ENCODE measurements around the gene ZNF22. TPM values are rescaled to one million over a fixed set of nuclear protein-coding genes. Genes with fewer than 3 reads are reported as not detected.
"Not testable (repeated sequence)": the region's sequence is repeated elsewhere in the genome, so short reads cannot be mapped to it uniquely, and the experiment has no call there.

The ZNF22 gene
- polyA plus RNA-seq, 2 donors: 4.6 to 5.4 TPM

DNA sequence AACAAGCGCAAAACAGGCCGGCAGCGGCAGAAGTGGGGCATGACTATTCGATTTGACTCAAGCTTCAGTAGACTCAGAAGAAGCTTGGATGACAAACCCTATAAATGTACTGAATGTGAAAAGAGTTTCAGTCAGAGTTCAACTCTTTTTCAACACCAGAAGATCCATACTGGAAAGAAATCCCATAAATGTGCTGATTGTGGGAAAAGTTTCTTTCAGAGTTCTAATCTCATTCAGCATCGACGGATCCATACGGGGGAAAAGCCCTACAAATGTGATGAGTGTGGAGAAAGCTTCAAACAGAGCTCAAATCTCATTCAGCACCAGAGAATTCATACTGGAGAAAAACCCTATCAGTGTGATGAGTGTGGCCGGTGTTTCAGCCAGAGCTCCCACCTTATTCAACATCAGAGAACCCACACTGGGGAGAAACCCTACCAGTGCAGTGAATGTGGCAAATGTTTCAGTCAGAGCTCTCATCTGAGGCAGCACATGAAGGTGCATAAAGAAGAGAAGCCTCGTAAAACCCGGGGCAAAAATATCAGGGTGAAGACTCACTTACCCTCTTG lies 2.8 kb downstream of the ZNF22 start:
- WGBS, 2 donors: 90 to 91% methylated on average over 10 of the region's 10 CpGs
- H3K4me3 ChIP-seq (ENCODE audit: low read depth in 1 of 2, low read length in 2 of 2): no peak overlapping the region
- no peaks in the 10 kb centered on the region for H3K36me3 ChIP-seq (ENCODE audit: control insufficient read depth in 2 of 2, insufficient read depth in 2 of 2, low read length in 1 of 2)
- H3K27me3 ChIP-seq (ENCODE audit: control insufficient read depth in 1 of 2, insufficient read depth in 2 of 2, low read length in 2 of 2): no peaks in the 10 kb centered on the region
- H3K4me1 ChIP-seq (ENCODE audit: control insufficient read depth in 2 of 2, insufficient read depth in 2 of 2, low read length in 1 of 2): no peaks in the 10 kb centered on the region
- H3K27ac ChIP-seq (ENCODE audit: low read depth in 2 of 2, low read length in 1 of 2): no peak overlapping the region
- no peaks in the 10 kb centered on the region for H3K9me3 ChIP-seq (ENCODE audit: control insufficient read depth in 2 of 2, insufficient read depth in 1 of 2, low read depth in 1 of 2, low read length in 1 of 2)

DNA sequence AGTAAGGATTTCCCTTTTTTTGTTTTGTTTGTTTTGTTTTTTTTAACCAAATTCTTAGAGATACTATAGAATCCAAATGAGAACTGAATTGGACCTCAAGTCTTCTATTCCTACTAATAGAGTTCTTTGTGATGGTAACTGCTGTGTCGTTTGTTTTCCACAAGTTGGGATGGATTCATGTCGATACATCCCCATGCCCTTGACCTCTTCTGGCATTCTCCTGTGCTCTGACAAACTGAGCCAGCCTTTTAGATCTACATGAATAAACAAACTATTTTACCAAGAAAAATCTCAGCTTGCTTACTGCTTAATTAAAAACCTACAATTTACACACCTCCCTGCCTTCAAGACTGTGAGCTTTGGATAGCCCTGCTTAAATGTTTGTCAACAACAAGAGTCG lies 3.9 kb downstream of the ZNF22 start:
- no peaks in the 10 kb centered on the region for H3K27me3 ChIP-seq (ENCODE audit: control insufficient read depth in 1 of 2, insufficient read depth in 2 of 2, low read length in 2 of 2)
- no peaks in the 10 kb centered on the region for H3K4me1 ChIP-seq (ENCODE audit: control insufficient read depth in 2 of 2, insufficient read depth in 2 of 2, low read length in 1 of 2)
- H3K9me3 ChIP-seq (ENCODE audit: control insufficient read depth in 2 of 2, insufficient read depth in 1 of 2, low read depth in 1 of 2, low read length in 1 of 2): no peaks in the 10 kb centered on the region
- no peak overlapping the region for H3K4me3 ChIP-seq (ENCODE audit: low read depth in 1 of 2, low read length in 2 of 2)
- WGBS, 2 donors: 70 to 76% methylated on average over 3 of the region's 3 CpGs
- H3K27ac ChIP-seq (ENCODE audit: low read depth in 2 of 2, low read length in 1 of 2): no peak overlapping the region
- no peaks in the 10 kb centered on the region for H3K36me3 ChIP-seq (ENCODE audit: control insufficient read depth in 2 of 2, insufficient read depth in 2 of 2, low read length in 1 of 2)

DNA sequence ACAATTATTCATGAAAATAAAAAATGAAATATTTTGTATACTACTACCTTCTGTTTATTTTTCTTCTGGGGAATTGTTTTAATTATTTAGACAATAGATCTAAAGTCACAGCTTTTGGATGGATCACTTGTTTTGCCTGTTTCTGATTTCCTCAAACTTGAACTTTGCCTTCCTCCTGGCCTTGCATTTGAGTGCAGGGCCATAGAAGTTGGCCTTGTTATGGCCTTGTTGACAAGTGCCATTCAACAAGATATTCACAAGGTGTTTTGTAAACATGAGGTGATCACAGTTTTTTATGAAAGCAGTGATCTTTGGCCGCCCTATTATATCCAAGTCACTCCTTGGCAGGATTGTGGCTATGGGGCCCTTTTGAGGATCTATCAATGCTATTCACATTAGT lies 4.6 kb downstream of the ZNF22 start:
- 94 to 100% methylated on average over 1 of the region's 1 CpG for WGBS, 2 donors

DNA sequence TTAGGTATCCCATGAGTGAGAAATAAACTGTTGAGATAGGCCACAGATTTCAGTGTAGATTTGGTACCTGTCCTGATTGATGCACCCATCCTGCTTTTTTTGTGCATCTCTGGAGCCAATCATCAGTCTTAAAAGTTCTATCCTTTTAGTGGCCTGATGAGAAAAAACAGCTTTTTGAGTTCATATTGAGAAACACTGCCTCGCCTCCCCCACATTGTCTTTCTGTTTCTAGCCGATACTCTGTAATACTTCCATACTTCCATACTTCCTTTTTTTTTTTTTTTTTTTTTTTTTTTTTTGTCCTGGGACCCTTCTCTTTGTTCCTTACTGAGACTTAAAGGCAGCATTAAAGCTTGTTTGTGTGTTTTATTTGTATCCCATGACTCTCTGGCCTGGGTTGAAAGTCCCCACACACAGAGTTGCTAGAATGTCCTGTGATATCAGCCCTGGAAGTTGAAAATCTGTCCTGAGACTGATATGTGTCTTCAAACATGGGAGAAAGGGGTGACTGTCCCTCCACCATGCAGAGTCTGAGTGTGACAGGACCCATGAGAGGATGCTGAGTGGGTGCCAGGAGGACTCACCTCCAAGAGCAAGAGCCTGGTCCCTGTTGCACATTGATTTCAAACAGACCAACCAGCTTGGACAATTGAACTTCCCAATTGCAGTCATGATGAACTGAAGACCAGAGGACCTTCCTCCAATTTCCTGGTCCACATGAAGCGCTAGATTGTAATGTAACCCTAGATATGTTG lies 5.7 kb downstream of the ZNF22 start:
- Histone ChIP-seq H3K4me3 (ENCODE audit: low read depth in 1 of 2, low read length in 2 of 2) (no peak overlapping the region), H3K27me3 (ENCODE audit: control insufficient read depth in 1 of 2, insufficient read depth in 2 of 2, low read length in 2 of 2) (no peaks in the 10 kb centered on the region), H3K36me3 (ENCODE audit: control insufficient read depth in 2 of 2, insufficient read depth in 2 of 2, low read length in 1 of 2) (no peaks in the 10 kb centered on the region), H3K27ac (ENCODE audit: low read depth in 2 of 2, low read length in 1 of 2) (no peak overlapping the region), H3K4me1 (ENCODE audit: control insufficient read depth in 2 of 2, insufficient read depth in 2 of 2, low read length in 1 of 2) (no peaks in the 10 kb centered on the region), H3K9me3 (ENCODE audit: control insufficient read depth in 2 of 2, insufficient read depth in 1 of 2, low read depth in 1 of 2, low read length in 1 of 2) (no peaks in the 10 kb centered on the region)
- WGBS, 2 donors: 83 to 92% methylated on average over 3 of the region's 3 CpGs

More for the DNA sequence above, 4.6 kb downstream of the ZNF22 start:
- Histone ChIP-seq H3K4me1 (ENCODE audit: control insufficient read depth in 2 of 2, insufficient read depth in 2 of 2, low read length in 1 of 2) (no peaks in the 10 kb centered on the region), H3K4me3 (ENCODE audit: low read depth in 1 of 2, low read length in 2 of 2) (no peak overlapping the region), H3K36me3 (ENCODE audit: control insufficient read depth in 2 of 2, insufficient read depth in 2 of 2, low read length in 1 of 2) (no peaks in the 10 kb centered on the region), H3K27me3 (ENCODE audit: control insufficient read depth in 1 of 2, insufficient read depth in 2 of 2, low read length in 2 of 2) (no peaks in the 10 kb centered on the region), H3K27ac (ENCODE audit: low read depth in 2 of 2, low read length in 1 of 2) (no peak overlapping the region), H3K9me3 (ENCODE audit: control insufficient read depth in 2 of 2, insufficient read depth in 1 of 2, low read depth in 1 of 2, low read length in 1 of 2) (no peaks in the 10 kb centered on the region)

DNA sequence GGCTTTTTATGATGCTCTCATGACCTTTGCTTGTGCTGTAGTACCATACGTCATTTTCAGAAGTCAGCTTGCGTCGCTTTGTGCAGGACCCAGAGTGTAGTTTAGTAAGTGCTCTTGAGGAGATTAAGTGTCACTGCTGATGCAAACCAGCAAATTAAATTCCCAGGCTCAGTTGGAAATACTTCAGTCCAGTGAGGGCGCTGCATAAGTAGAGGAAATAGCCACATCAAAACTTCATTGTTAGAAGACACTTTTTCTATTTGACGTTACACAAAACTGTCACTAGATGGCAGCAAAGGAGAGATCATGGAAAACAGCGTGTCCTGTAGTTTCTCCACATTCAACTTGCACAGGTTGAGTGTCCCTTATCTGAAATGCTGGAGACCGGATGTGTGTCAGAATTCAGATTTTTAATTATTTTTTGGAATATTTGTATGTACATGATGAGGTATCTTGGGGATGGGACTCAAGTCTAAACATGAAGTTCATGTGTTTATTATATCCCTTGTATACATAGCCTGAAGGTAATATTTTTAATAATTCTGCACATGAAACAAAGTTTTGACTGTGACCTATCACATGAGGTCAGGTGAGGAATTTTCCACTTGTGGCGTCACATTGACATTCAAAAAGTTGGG lies 7.9 kb downstream of the ZNF22 start:
- no peaks in the 10 kb centered on the region for H3K9me3 ChIP-seq (ENCODE audit: control insufficient read depth in 2 of 2, insufficient read depth in 1 of 2, low read depth in 1 of 2, low read length in 1 of 2)
- H3K36me3 ChIP-seq (ENCODE audit: control insufficient read depth in 2 of 2, insufficient read depth in 2 of 2, low read length in 1 of 2): no peaks in the 10 kb centered on the region
- H3K27me3 ChIP-seq (ENCODE audit: control insufficient read depth in 1 of 2, insufficient read depth in 2 of 2, low read length in 2 of 2): no peaks in the 10 kb centered on the region
- no peaks in the 10 kb centered on the region for H3K4me1 ChIP-seq (ENCODE audit: control insufficient read depth in 2 of 2, insufficient read depth in 2 of 2, low read length in 1 of 2)
- H3K27ac ChIP-seq (ENCODE audit: low read depth in 2 of 2, low read length in 1 of 2): no peak overlapping the region
- WGBS, 2 donors: 9 to 12% methylated on average over 8 of the region's 8 CpGs
- no peak overlapping the region for H3K4me3 ChIP-seq (ENCODE audit: low read depth in 1 of 2, low read length in 2 of 2)

DNA sequence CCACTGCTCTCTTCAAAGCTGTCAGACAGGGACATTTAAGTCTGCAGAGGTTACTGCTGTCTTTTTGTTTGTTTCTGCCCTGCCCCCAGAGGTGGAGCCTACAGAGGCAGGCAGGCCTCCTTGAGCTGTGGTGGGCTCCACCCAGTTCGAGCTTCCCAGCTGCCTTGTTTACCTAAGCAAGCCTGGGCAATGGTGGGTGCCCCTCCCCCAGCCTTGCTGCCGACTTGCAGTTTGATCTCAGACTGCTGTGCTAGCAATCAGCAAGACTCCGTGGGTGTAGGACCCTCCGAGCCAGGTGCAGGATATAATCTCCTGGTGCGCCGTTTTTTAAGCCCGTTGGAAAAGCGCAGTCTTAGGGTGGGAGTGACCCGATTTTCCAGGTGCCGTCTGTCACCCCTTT lies 13.8 kb downstream of the ZNF22 start:
- WGBS, 2 donors: 75 to 84% methylated on average over 10 of the region's 10 CpGs
- not testable (repeated sequence) for H3K36me3 ChIP-seq (ENCODE audit: control insufficient read depth in 2 of 2, insufficient read depth in 2 of 2, low read length in 1 of 2); H3K27me3 ChIP-seq (ENCODE audit: control insufficient read depth in 1 of 2, insufficient read depth in 2 of 2, low read length in 2 of 2); H3K27ac ChIP-seq (ENCODE audit: low read depth in 2 of 2, low read length in 1 of 2); H3K9me3 ChIP-seq (ENCODE audit: control insufficient read depth in 2 of 2, insufficient read depth in 1 of 2, low read depth in 1 of 2, low read length in 1 of 2); H3K4me1 ChIP-seq (ENCODE audit: control insufficient read depth in 2 of 2, insufficient read depth in 2 of 2, low read length in 1 of 2); H3K4me3 ChIP-seq (ENCODE audit: low read depth in 1 of 2, low read length in 2 of 2)

DNA sequence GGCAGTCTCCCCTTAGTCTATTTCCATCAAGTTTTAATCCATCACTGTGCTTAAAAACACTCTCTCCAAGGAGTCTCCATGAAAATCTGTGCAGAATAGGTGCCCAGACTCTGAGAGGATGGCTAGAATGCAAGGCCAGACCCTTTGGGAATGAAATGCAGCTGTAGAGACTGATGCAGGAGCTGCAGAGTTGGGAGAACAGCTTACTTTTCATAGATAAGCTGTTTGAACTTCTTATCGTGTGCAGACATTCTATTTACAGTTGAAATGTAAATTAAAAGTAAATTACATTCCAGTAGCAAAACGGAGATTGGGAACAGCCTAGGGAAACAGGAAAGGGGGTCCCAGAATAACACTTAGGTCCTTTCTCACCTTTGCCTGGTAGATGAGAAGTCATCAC lies 14.9 kb downstream of the ZNF22 start:
- H3K4me3 ChIP-seq (ENCODE audit: low read depth in 1 of 2, low read length in 2 of 2): no peak overlapping the region
- H3K36me3 ChIP-seq (ENCODE audit: control insufficient read depth in 2 of 2, insufficient read depth in 2 of 2, low read length in 1 of 2): no peaks in the 10 kb centered on the region
- H3K27me3 ChIP-seq (ENCODE audit: control insufficient read depth in 1 of 2, insufficient read depth in 2 of 2, low read length in 2 of 2): no peaks in the 10 kb centered on the region
- no peaks in the 10 kb centered on the region for H3K9me3 ChIP-seq (ENCODE audit: control insufficient read depth in 2 of 2, insufficient read depth in 1 of 2, low read depth in 1 of 2, low read length in 1 of 2)
- WGBS, 2 donors: 54 to 55% methylated on average over 2 of the region's 2 CpGs
- no peaks in the 10 kb centered on the region for H3K4me1 ChIP-seq (ENCODE audit: control insufficient read depth in 2 of 2, insufficient read depth in 2 of 2, low read length in 1 of 2)
- H3K27ac ChIP-seq (ENCODE audit: low read depth in 2 of 2, low read length in 1 of 2): no peak overlapping the region

DNA sequence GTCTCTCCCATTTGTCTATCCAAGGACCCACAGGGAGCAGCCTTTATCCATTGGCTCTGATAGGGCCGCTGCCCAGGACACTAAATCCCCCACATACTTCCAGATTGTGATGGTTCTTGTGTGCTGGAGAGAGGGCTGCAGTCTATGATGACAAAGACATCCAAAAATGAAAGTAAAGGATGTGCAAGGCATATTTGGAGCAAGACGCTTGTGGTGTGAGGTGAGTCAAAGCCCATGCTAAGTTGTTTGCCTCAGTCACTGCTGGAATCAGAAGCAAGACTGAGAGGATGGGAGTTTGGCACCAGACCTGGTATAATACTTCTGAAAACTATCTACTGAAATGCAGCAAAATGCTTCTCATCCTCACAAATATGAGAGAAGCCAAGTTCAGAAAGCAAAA lies 22.7 kb downstream of the ZNF22 start:
- peaks cover 0 to 4% of the 10 kb centered on the region in 2 donors for H3K9me3 ChIP-seq (ENCODE audit: control insufficient read depth in 2 of 2, insufficient read depth in 1 of 2, low read depth in 1 of 2, low read length in 1 of 2)
- no peak overlapping the region for H3K27ac ChIP-seq (ENCODE audit: low read depth in 2 of 2, low read length in 1 of 2)
- no peak overlapping the region for H3K4me3 ChIP-seq (ENCODE audit: low read depth in 1 of 2, low read length in 2 of 2)
- no peaks in the 10 kb centered on the region for H3K27me3 ChIP-seq (ENCODE audit: control insufficient read depth in 1 of 2, insufficient read depth in 2 of 2, low read length in 2 of 2)
- no peaks in the 10 kb centered on the region for H3K4me1 ChIP-seq (ENCODE audit: control insufficient read depth in 2 of 2, insufficient read depth in 2 of 2, low read length in 1 of 2)
- WGBS, 2 donors: 87 to 90% methylated on average over 2 of the region's 2 CpGs
- no peaks in the 10 kb centered on the region for H3K36me3 ChIP-seq (ENCODE audit: control insufficient read depth in 2 of 2, insufficient read depth in 2 of 2, low read length in 1 of 2)

DNA sequence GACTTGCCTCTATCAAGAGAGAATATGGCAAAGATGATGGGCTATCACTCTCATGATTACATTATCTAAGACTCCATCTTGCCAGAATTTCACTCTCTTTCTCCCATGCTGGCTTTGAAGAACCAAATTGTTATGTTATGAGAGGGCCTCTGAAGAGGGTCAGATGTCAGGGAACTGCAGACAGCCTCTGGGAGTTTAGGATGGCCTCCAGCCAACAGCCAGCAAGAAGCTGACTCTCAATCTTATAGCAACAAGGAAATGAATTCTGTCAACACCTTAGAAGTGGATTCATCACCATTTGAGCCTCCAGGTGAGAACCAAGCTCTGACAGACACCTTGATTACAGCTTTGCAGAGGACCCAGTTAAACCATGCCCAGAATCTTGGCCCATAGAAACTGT lies 33.6 kb downstream of the ZNF22 start:
- no peak overlapping the region for H3K4me3 ChIP-seq (ENCODE audit: low read depth in 1 of 2, low read length in 2 of 2)
- no peaks in the 10 kb centered on the region for H3K27me3 ChIP-seq (ENCODE audit: control insufficient read depth in 1 of 2, insufficient read depth in 2 of 2, low read length in 2 of 2)
- H3K36me3 ChIP-seq (ENCODE audit: control insufficient read depth in 2 of 2, insufficient read depth in 2 of 2, low read length in 1 of 2): no peaks in the 10 kb centered on the region
- H3K27ac ChIP-seq (ENCODE audit: low read depth in 2 of 2, low read length in 1 of 2): no peak overlapping the region
- no peaks in the 10 kb centered on the region for H3K4me1 ChIP-seq (ENCODE audit: control insufficient read depth in 2 of 2, insufficient read depth in 2 of 2, low read length in 1 of 2)
- no peaks in the 10 kb centered on the region for H3K9me3 ChIP-seq (ENCODE audit: control insufficient read depth in 2 of 2, insufficient read depth in 1 of 2, low read depth in 1 of 2, low read length in 1 of 2)

DNA sequence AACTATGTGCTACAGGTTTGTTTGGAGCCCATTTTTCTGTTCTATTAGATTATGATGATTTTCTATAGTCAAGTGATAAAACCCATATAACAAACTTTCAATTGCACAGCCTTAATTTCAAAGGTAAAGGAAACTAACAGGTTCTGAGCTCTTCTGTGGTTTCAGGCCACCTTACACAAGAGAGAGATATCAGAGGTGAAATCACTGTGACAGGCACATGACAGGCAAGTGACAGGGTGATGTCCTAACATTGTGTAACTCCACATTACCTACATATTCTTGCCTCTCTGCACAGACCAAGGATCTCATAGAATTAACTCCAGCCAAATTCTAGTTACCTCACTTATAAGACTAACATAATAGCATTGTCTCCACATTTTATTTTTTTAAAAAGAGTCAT lies 35.0 kb downstream of the ZNF22 start:
- no peaks in the 10 kb centered on the region for H3K4me1 ChIP-seq (ENCODE audit: control insufficient read depth in 2 of 2, insufficient read depth in 2 of 2, low read length in 1 of 2)
- no peaks in the 10 kb centered on the region for H3K36me3 ChIP-seq (ENCODE audit: control insufficient read depth in 2 of 2, insufficient read depth in 2 of 2, low read length in 1 of 2)
- H3K27me3 ChIP-seq (ENCODE audit: control insufficient read depth in 1 of 2, insufficient read depth in 2 of 2, low read length in 2 of 2): no peaks in the 10 kb centered on the region
- no peaks in the 10 kb centered on the region for H3K9me3 ChIP-seq (ENCODE audit: control insufficient read depth in 2 of 2, insufficient read depth in 1 of 2, low read depth in 1 of 2, low read length in 1 of 2)
- H3K27ac ChIP-seq (ENCODE audit: low read depth in 2 of 2, low read length in 1 of 2): no peak overlapping the region
- no peak overlapping the region for H3K4me3 ChIP-seq (ENCODE audit: low read depth in 1 of 2, low read length in 2 of 2)

All from esophagus (tissue), 2 donors.